PC-3 (cell line): ENCODE results near the gene ADK. TPM values are rescaled to one million over a fixed set of nuclear protein-coding genes. Genes with fewer than 3 reads are reported as not detected.
A peak's percentile ranks its signal among the peaks of the same experiment; 100 is the strongest.

Experiments
- ATAC-seq: fragments of 200-7000 bp; cut with Tn5 transposase; 2 replicates; pipeline ENCODE4 v1.9.1; 2020; ENCODE audit warnings: mild to moderate bottlenecking, moderate library complexity
- BruUV-seq: library from RNA; stranded (reverse); fragments of 400-500 nt; replicated peaks from 2 replicates; lab custom pipeline; 2021; lab: Mats Ljungman, UMichigan
- CTCF ChIA-PET: fragments of 300-600 bp; sonication (Branson Sonifier 250); formaldehyde crosslinking; loops from one replicate; lab custom pipeline; 2022; ENCODE audit warnings: antibody characterized with exemption; lab: Charles Lee
- POLR2A ChIA-PET: fragments of 300-600 bp; sonication (Branson Sonifier 250); formaldehyde crosslinking; loops from one replicate; lab custom pipeline; 2022; ENCODE audit warnings: antibody characterized with exemption; ENCODE audit not compliant: unreplicated experiment; lab: Charles Lee
- DNase-seq: peaks from one replicate; pipeline ENCODE4 v3.0.0-alpha.2; 2015
- H2AFZ ChIP-seq: fragments of 300-600 bp; sonication (generic); 2 replicates; pipeline ENCODE4 v1.6.0; 2016; ENCODE audit warnings: antibody characterized with exemption, low read length
- H3F3A ChIP-seq: fragments of 300-600 bp; sonication (generic); one replicate; pipeline ENCODE4 v1.6.0; 2017; ENCODE audit warnings: antibody characterized with exemption, low read length, control low read depth, mild to moderate bottlenecking; ENCODE audit not compliant: unreplicated experiment
- H3K27ac ChIP-seq: fragments of 300-600 bp; sonication (generic); 2 replicates; pipeline ENCODE4 v1.5.1; 2016; ENCODE audit warnings: mild to moderate bottlenecking, low read length
- H3K27me3 ChIP-seq: fragments of 300-600 bp; sonication (generic); 2 replicates; pipeline ENCODE4 v1.6.1; 2016; ENCODE audit warnings: low read length, mixed read lengths
- H3K36me3 ChIP-seq: fragments of 300-600 bp; sonication (generic); 2 replicates; pipeline ENCODE4 v1.6.1; 2016; ENCODE audit warnings: low read depth, mixed run types, low read length, mixed read lengths
- H3K4me1 ChIP-seq: fragments of 300-600 bp; sonication (generic); 2 replicates; pipeline ENCODE4 v1.5.1; 2016; ENCODE audit warnings: low read length; ENCODE audit not compliant: insufficient read depth
- H3K4me2 ChIP-seq: fragments of 300-600 bp; sonication (generic); 2 replicates; pipeline ENCODE4 v1.6.0; 2016; ENCODE audit warnings: low read length
- H3K4me3 ChIP-seq: fragments of 300-600 bp; sonication (generic); 2 replicates; pipeline ENCODE4 v1.5.1; 2016; ENCODE audit warnings: mild to moderate bottlenecking, low read length, mixed read lengths
- H3K79me2 ChIP-seq: fragments of 300-600 bp; sonication (generic); 2 replicates; pipeline ENCODE4 v1.6.1; 2017; ENCODE audit warnings: low read length, mixed read lengths
- H3K9ac ChIP-seq: fragments of 300-600 bp; sonication (generic); 2 replicates; pipeline ENCODE4 v1.6.0; 2016; ENCODE audit warnings: mild to moderate bottlenecking, low read length
- H3K9me2 ChIP-seq: fragments of 300-600 bp; sonication (generic); replicated peaks from 2 replicates; pipeline ENCODE4 v1.6.1; 2016; ENCODE audit warnings: mixed run types, low read length, mixed read lengths
- H3K9me3 ChIP-seq: fragments of 300-600 bp; sonication (generic); 2 replicates; pipeline ENCODE4 v1.6.1; 2016; ENCODE audit warnings: low read length, mixed read lengths
- H4K20me1 ChIP-seq: fragments of 300-600 bp; sonication (generic); 2 replicates; pipeline ENCODE4 v1.6.1; 2016; ENCODE audit warnings: low read length, mixed read lengths
- CTCF ChIP-seq: fragments of 300-600 bp; sonication (generic); conservative IDR thresholded peaks from 2 replicates; pipeline ENCODE4 v1.5.1; 2017; ENCODE audit warnings: antibody characterized with exemption, low read depth, mild to moderate bottlenecking, low read length
- EZH2 ChIP-seq: fragments of 300-600 bp; sonication (generic); IDR thresholded peaks from one replicate; pipeline ENCODE4 v1.6.1; 2017; ENCODE audit warnings: antibody characterized with exemption, mild to moderate bottlenecking, low read length; ENCODE audit not compliant: unreplicated experiment
- EZH2phosphoT487 ChIP-seq: fragments of 300-600 bp; sonication (generic); IDR thresholded peaks from 2 replicates; pipeline ENCODE4 v1.6.1; 2018; ENCODE audit warnings: mild to moderate bottlenecking, antibody characterized with exemption, low read length, borderline replicate concordance
- intact Hi-C: fragments of 100-400 bp; cut with micrococcal nuclease; formaldehyde crosslinking; loops from 2 replicates; pipeline ENCODE4 v1.9.0; 2023
- total RNA-seq: library from RNA; depleted of rRNA; stranded (reverse); fragments of >200 nt; gene quantifications from 2 replicates; pipeline ENCODE4 v1.2.3, GENCODE V29; 2014

Gene ADK
- total RNA-seq, 1 experiment from 2014 or later, result 256 TPM

- Histone ChIP-seq H4K20me1 (no peaks in the 10 kb centered on the region), H3K27me3 (no peaks in the 10 kb centered on the region), H3K9me3 (no peaks in the 10 kb centered on the region), H3K4me2 (no peak overlapping the region), H3K79me2 (no peaks in the 10 kb centered on the region), H3K27ac (no peak overlapping the region), H3K36me3 (peaks cover 4% of the 10 kb centered on the region; the same call in 1 of the 2 replicates), H3K9me2 (no peaks in the 10 kb centered on the region), H3K9ac (no peak overlapping the region), H3K4me1 (no peaks in the 10 kb centered on the region), H3F3A (no peaks in the 10 kb centered on the region), H2AFZ (no peak overlapping the region), H3K4me3 (no peak overlapping the region)
- no TSS peak for BruUV-seq
- no peak for DNase-seq
- TF ChIP-seq EZH2 (no peak), CTCF (no peak), EZH2phosphoT487 (no peak)
- no peak for ATAC-seq
- ChIA-PET CTCF (no interaction called here), POLR2A (no interaction called here)
- intact Hi-C loops, result no loop called here
These were observed 459.3 kb downstream of the ADK start for GRCh38 chr10:74610299-74610698.

GRCh38 chr10:74612195-74612594 is 461.2 kb downstream of the ADK start:
- H2AFZ ChIP-seq, result no peak overlapping the region
- H3K9ac ChIP-seq, result no peak overlapping the region
- TF ChIP-seq CTCF, result no peak
- no peak for TF ChIP-seq EZH2
- TF ChIP-seq EZH2phosphoT487, result no peak
- peak; percentile 69 for DNase-seq
- ATAC-seq, result peak; percentile 88
- no peak overlapping the region for H3K27ac ChIP-seq
- H3K36me3 ChIP-seq, result peaks cover 8% of the 10 kb centered on the region; the same call in 1 of the 2 replicates
- no peaks in the 10 kb centered on the region for H3K9me2 ChIP-seq
- no peaks in the 10 kb centered on the region for H3K4me1 ChIP-seq
- no peaks in the 10 kb centered on the region for H3F3A ChIP-seq
- no peaks in the 10 kb centered on the region for H3K79me2 ChIP-seq
- H3K27me3 ChIP-seq, result no peaks in the 10 kb centered on the region
- BruUV-seq, result no TSS peak
- H3K4me2 ChIP-seq, result no peak overlapping the region
- no peak overlapping the region for H3K4me3 ChIP-seq
- POLR2A ChIA-PET, result no interaction called here
- H4K20me1 ChIP-seq, result no peaks in the 10 kb centered on the region
- intact Hi-C loops, result no loop called here
- H3K9me3 ChIP-seq, result no peaks in the 10 kb centered on the region
- CTCF ChIA-PET, result no interaction called here

GRCh38 chr10:74620626-74621025 is 469.6 kb downstream of the ADK start:
- TF ChIP-seq EZH2phosphoT487 (no peak), CTCF (no peak), EZH2 (no peak)
- H3K9me2 ChIP-seq, result no peaks in the 10 kb centered on the region
- H2AFZ ChIP-seq, result no peak overlapping the region
- H3K27me3 ChIP-seq, result no peaks in the 10 kb centered on the region
- ChIA-PET CTCF (no interaction called here), POLR2A (interaction anchor here (0.7 kb wide), 1 partner anchor 167 kb away, joined by 5 read pairs; no protein-coding TSS in a partner anchor)
- H3K4me2 ChIP-seq, result no peak overlapping the region
- ATAC-seq, result no peak
- H3K4me3 ChIP-seq, result no peak overlapping the region
- H3K4me1 ChIP-seq, result no peaks in the 10 kb centered on the region
- peaks cover 6% of the 10 kb centered on the region; the same call in 1 of the 2 replicates for H3K9me3 ChIP-seq
- no peaks in the 10 kb centered on the region for H4K20me1 ChIP-seq
- no peaks in the 10 kb centered on the region for H3F3A ChIP-seq
- BruUV-seq, result no TSS peak
- peaks cover 19% of the 10 kb centered on the region for H3K36me3 ChIP-seq
- H3K9ac ChIP-seq, result no peak overlapping the region
- H3K27ac ChIP-seq, result no peak overlapping the region
- no peaks in the 10 kb centered on the region for H3K79me2 ChIP-seq
- intact Hi-C loops, result no loop called here
- no peak for DNase-seq
